IMR-90 (cell line): ENCODE results near the gene SEPHS1. TPM values are rescaled to one million over a fixed set of nuclear protein-coding genes. Genes with fewer than 3 reads are reported as not detected.

Experiments used
- ATAC-seq: fragments of 200-7000 bp; cut with Tn5 transposase; 2 replicates; pipeline ENCODE4 v1.9.1; 2020; ENCODE audit warnings: low read depth, mild to moderate bottlenecking, moderate library complexity
- BruUV-seq: library from RNA; stranded (reverse); fragments of 400-500 nt; replicated peaks from 2 replicates; lab custom pipeline; 2021; lab: Mats Ljungman, UMichigan
- CTCF ChIA-PET: fragments of 300-600 bp; formaldehyde crosslinking; extraction: SDS; loops from one replicate; lab custom pipeline; 2021; ENCODE audit warnings: antibody characterized with exemption; lab: Yijun Ruan, JAX
- POLR2A ChIA-PET: fragments of 300-600 bp; sonication (Branson Sonifier 250); formaldehyde crosslinking; loops from one replicate; lab custom pipeline; 2022; ENCODE audit warnings: antibody characterized with exemption; ENCODE audit not compliant: unreplicated experiment; lab: Charles Lee
- DNase-seq: peaks from one replicate; pipeline ENCODE4 v3.0.0; 2013
- H2AFZ ChIP-seq: replicated peaks from 2 replicates; pipeline ENCODE3; 2013; ENCODE audit warnings: low read length, mild to moderate bottlenecking; ENCODE audit not compliant: poor library complexity
- H2AK5ac ChIP-seq: 2 replicates; pipeline ENCODE4 v1.6.1; 2013; ENCODE audit warnings: low read depth, low read length, inconsistent platforms
- H2AK9ac ChIP-seq: replicated peaks from 2 replicates; pipeline ENCODE3; 2013; ENCODE audit warnings: mild to moderate bottlenecking, low read depth, low read length, moderate library complexity; ENCODE audit not compliant: poor library complexity
- H2BK120ac ChIP-seq: 2 replicates; pipeline ENCODE4 v1.6.1; 2013; ENCODE audit warnings: low read depth, low read length, inconsistent platforms
- H2BK15ac ChIP-seq: 3 replicates; pipeline ENCODE4 v1.6.1; 2013; ENCODE audit warnings: low read depth, low read length, inconsistent platforms
- H2BK20ac ChIP-seq: 2 replicates; pipeline ENCODE4 v1.6.1; 2013; ENCODE audit warnings: low read depth, mild to moderate bottlenecking, inconsistent platforms, low read length, moderate library complexity
- H2BK5ac ChIP-seq: 2 replicates; pipeline ENCODE4 v1.6.1; 2013; ENCODE audit warnings: mild to moderate bottlenecking, low read depth, low read length, inconsistent platforms; ENCODE audit not compliant: poor library complexity, severe bottlenecking
- H3K14ac ChIP-seq: replicated peaks from 2 replicates; pipeline ENCODE4 v1.6.1; 2013; ENCODE audit warnings: low read depth, low read length, inconsistent platforms
- H3K18ac ChIP-seq: 2 replicates; pipeline ENCODE4 v1.6.1; 2013; ENCODE audit warnings: low read depth, low read length, control low read depth
- H3K23ac ChIP-seq: 2 replicates; pipeline ENCODE4 v1.6.1; 2013; ENCODE audit warnings: low read depth, low read length, inconsistent platforms
- H3K27ac ChIP-seq: 2 replicates; pipeline ENCODE4 v1.5.1; 2013; ENCODE audit warnings: mild to moderate bottlenecking, control low read depth, low read length; ENCODE audit not compliant: insufficient read depth
- H3K27me3 ChIP-seq: 2 replicates; pipeline ENCODE4 v1.6.1; 2013; ENCODE audit warnings: low read length; ENCODE audit not compliant: control insufficient read depth, insufficient read depth
- H3K36me3 ChIP-seq: 2 replicates; pipeline ENCODE4 v1.6.1; 2013; ENCODE audit warnings: low read length, mixed read lengths; ENCODE audit not compliant: control insufficient read depth, insufficient read depth
- H3K4ac ChIP-seq: 2 replicates; pipeline ENCODE4 v1.6.1; 2013; ENCODE audit warnings: low read depth, low read length, inconsistent platforms
- H3K4me1 ChIP-seq: 2 replicates; pipeline ENCODE4 v1.6.1; 2013; ENCODE audit warnings: low read length, mixed read lengths; ENCODE audit not compliant: control insufficient read depth, insufficient read depth
- H3K4me2 ChIP-seq: 2 replicates; pipeline ENCODE4 v1.6.1; 2013; ENCODE audit warnings: low read depth, mild to moderate bottlenecking, control low read depth, low read length, moderate library complexity
- H3K4me3 ChIP-seq: 2 replicates; pipeline ENCODE4 v1.5.1; 2013; ENCODE audit warnings: low read depth, mild to moderate bottlenecking, control low read depth, low read length, moderate library complexity; ENCODE audit not compliant: insufficient read depth
- H3K56ac ChIP-seq: 2 replicates; pipeline ENCODE4 v1.6.1; 2013; ENCODE audit warnings: low read length, inconsistent platforms; ENCODE audit not compliant: insufficient read depth; ENCODE audit errors: extremely low read depth
- H3K79me1 ChIP-seq, 2 experiments: 2 replicates each; pipeline ENCODE4 v1.6.1; 2013; ENCODE audit warnings: low read length in 2 of 2, inconsistent platforms in 1 of 2, low read depth in 1 of 2
- H3K9ac ChIP-seq: 2 replicates; pipeline ENCODE4 v1.6.1; 2013; ENCODE audit warnings: low read depth, low read length, control low read depth
- H3K9me1 ChIP-seq: 2 replicates; pipeline ENCODE4 v1.6.1; 2013; ENCODE audit warnings: low read length, inconsistent platforms; ENCODE audit not compliant: insufficient read depth
- H3K9me3 ChIP-seq: 2 replicates; pipeline ENCODE4 v1.6.1; 2013; ENCODE audit warnings: low read length; ENCODE audit not compliant: control insufficient read depth, insufficient read depth
- H4K20me1 ChIP-seq: 2 replicates; pipeline ENCODE4 v1.6.1; 2013; ENCODE audit warnings: low read length, inconsistent platforms; ENCODE audit not compliant: insufficient read depth
- H4K5ac ChIP-seq: 2 replicates; pipeline ENCODE4 v1.6.1; 2013; ENCODE audit warnings: mild to moderate bottlenecking, low read depth, low read length, control low read depth
- H4K8ac ChIP-seq, 2 experiments: 2 replicates each; pipeline ENCODE4 v1.6.1; 2013; ENCODE audit warnings: low read depth in 2 of 2, low read length in 2 of 2, control low read depth in 1 of 2, inconsistent platforms in 1 of 2
- H4K91ac ChIP-seq: 2 replicates; pipeline ENCODE4 v1.6.1; 2013; ENCODE audit warnings: low read depth, low read length, inconsistent platforms; ENCODE audit not compliant: insufficient read depth
- CHD1 ChIP-seq: IDR thresholded peaks from 2 replicates; pipeline ENCODE4 v1.6.1; 2012; ENCODE audit warnings: low read depth, low read length, improper control_type of control experiment
- MAFK ChIP-seq: IDR thresholded peaks from 2 replicates; pipeline ENCODE4 v1.6.1; 2012; ENCODE audit warnings: low read depth, low read length, improper control_type of control experiment
- MXI1 ChIP-seq: IDR thresholded peaks from 2 replicates; pipeline ENCODE4 v1.6.1; 2012; ENCODE audit warnings: low read depth, mild to moderate bottlenecking, low read length, moderate library complexity, borderline replicate concordance
- POLR2A ChIP-seq: IDR thresholded peaks from 2 replicates; pipeline ENCODE4 v1.6.1; 2012; ENCODE audit warnings: mild to moderate bottlenecking, low read depth, low read length
- SMC3 ChIP-seq: fragments of 150-350 bp; IDR thresholded peaks from 2 replicates; pipeline ENCODE4 v1.6.1; 2016; ENCODE audit warnings: low read depth, mild to moderate bottlenecking, antibody characterized with exemption, low read length, moderate library complexity
- WGBS, 2 experiments: methylation state at CpG; one replicate each; pipeline versions ENCODE4 v1.1.5 to v1.1.7; 2013; ENCODE audit warnings: missing lambda C conversion rate in 2 of 2; ENCODE audit not compliant: insufficient read length in 1 of 2; ENCODE audit errors: extremely low coverage in 2 of 2; 5-methylcytosine and 5-hydroxymethylcytosine counted together
- dilution Hi-C: fragments of 300-500 bp; cut with HindIII; formaldehyde crosslinking; loops from one replicate; pipeline ENCODE4 v1.14.3; 2018; ENCODE audit warnings: low sequenced_read_pairs; ENCODE audit not compliant: unreplicated experiment
- in situ Hi-C: fragments of 300-500 bp; cut with MboI; formaldehyde crosslinking; loops from 3 replicates; pipeline ENCODE4 v1.14.3; 2019; ENCODE audit warnings: low sequenced_read_pairs, inconsistent platforms, mixed read lengths
- intact Hi-C: fragments of 100-400 bp; cut with micrococcal nuclease; formaldehyde crosslinking; loops from 2 replicates; pipeline ENCODE4 v1.10.0; 2022
- polyA plus RNA-seq, 3 experiments: library from polyadenylated mRNA; depleted of rRNA; stranded (reverse); fragments of >200 nt; gene quantifications; 2 replicates each; pipeline ENCODE4 v1.2.3, GENCODE V29; 2012; ENCODE audit warnings: low replicate concordance in 1 of 3
- total RNA-seq: library from RNA; depleted of rRNA; stranded (reverse); fragments of >200 nt; gene quantifications from 2 replicates; pipeline ENCODE4 v1.2.3, GENCODE V29; 2012

Gene SEPHS1
- total and polyA plus RNA-seq, 2 of the 4 experiments (the other 2 are of a cell fraction) = 39.4 to 69.4 TPM

GRCh38 chr10:13309792-13310191, 38.3 kb downstream of the SEPHS1 start:
- Histone ChIP-seq H2AK9ac (no peak overlapping the region), H2BK5ac (no peak overlapping the region), H3K4me1 (no peaks in the 10 kb centered on the region), H3K4me2 (no peak overlapping the region), H2BK120ac (no peak overlapping the region), H3K56ac (no peak overlapping the region), H3K14ac (no peak overlapping the region), H2BK20ac (no peak overlapping the region), H2AFZ (no peak overlapping the region), H3K9me3 (no peaks in the 10 kb centered on the region), H4K5ac (no peak overlapping the region), H3K9me1 (no peaks in the 10 kb centered on the region), H2BK15ac (no peak overlapping the region), H3K9ac (no peak overlapping the region), H3K27ac (no peak overlapping the region), H3K23ac (no peak overlapping the region), H2AK5ac (no peak overlapping the region), H4K20me1 (no peaks in the 10 kb centered on the region), H3K4ac (no peak overlapping the region), H3K4me3 (no peak overlapping the region), H3K18ac (no peak overlapping the region), H4K8ac (no peak overlapping the region), H3K36me3 (no peaks in the 10 kb centered on the region), H4K91ac (no peak overlapping the region), H3K79me1 (no peaks in the 10 kb centered on the region), H3K27me3 (no peaks in the 10 kb centered on the region)
- no CpG with 5 or more reads among the region's 2 CpGs for WGBS, 2 experiments
- dilution Hi-C loops = no loop called here
- no peak for DNase-seq
- CTCF ChIA-PET = no interaction called here
- in situ Hi-C loops = loop anchor here (10.0 kb wide), 1 partner anchor 105 kb away; no protein-coding TSS in a partner anchor
- no peak for ATAC-seq
- intact Hi-C loops = no loop called here
- POLR2A ChIA-PET = no interaction called here
- BruUV-seq = no TSS peak
- no peak for TF ChIP-seq CHD1
- no peak for TF ChIP-seq POLR2A
- TF ChIP-seq SMC3 = no peak
- TF ChIP-seq MXI1 = no peak
- TF ChIP-seq MAFK = no peak
